Panc1 (cell line): Measurements from ENCODE around the gene MEF2A. TPM values are rescaled to one million over a fixed set of nuclear protein-coding genes. Genes with fewer than 3 reads are reported as not detected.

Source experiments
- ATAC-seq: fragments of 200-7000 bp; cut with Tn5 transposase; 2 replicates; pipeline ENCODE4 v1.9.1; 2020; ENCODE audit warnings: mild to moderate bottlenecking, moderate library complexity
- BruUV-seq: library from RNA; stranded (reverse); fragments of 400-500 nt; replicated peaks from 2 replicates; lab custom pipeline; 2021; lab: Mats Ljungman, UMichigan
- CTCF ChIA-PET: fragments of 300-600 bp; sonication (Branson Sonifier 250); formaldehyde crosslinking; loops from one replicate; lab custom pipeline; 2022; ENCODE audit warnings: antibody characterized with exemption; lab: Charles Lee
- POLR2A ChIA-PET: fragments of 300-600 bp; sonication (Branson Sonifier 250); formaldehyde crosslinking; loops from one replicate; lab custom pipeline; 2022; ENCODE audit warnings: antibody characterized with exemption; lab: Charles Lee
- DNase-seq: peaks from one replicate; pipeline ENCODE4 v3.0.0-alpha.2; 2010; ENCODE audit warnings: low read depth, low spot score
- H3K27ac ChIP-seq: 2 replicates; pipeline ENCODE4 v1.5.1; 2011; ENCODE audit warnings: mild to moderate bottlenecking, low read length, inconsistent platforms
- H3K27me3 ChIP-seq: fragments of 200-500 bp; sonication (Bioruptor generic); 2 replicates; pipeline ENCODE4 v1.6.0; 2014; ENCODE audit warnings: low read length, inconsistent platforms; ENCODE audit not compliant: control insufficient read depth, insufficient read depth
- H3K36me3 ChIP-seq: fragments of 200-500 bp; sonication (Bioruptor generic); 2 replicates; pipeline ENCODE4 v1.5.1; 2014; ENCODE audit warnings: inconsistent platforms, mild to moderate bottlenecking, low read length, moderate library complexity; ENCODE audit not compliant: control insufficient read depth, insufficient read depth
- H3K4me1 ChIP-seq: 2 replicates; pipeline ENCODE4 v1.5.1; 2011; ENCODE audit warnings: inconsistent platforms, mild to moderate bottlenecking, low read length, moderate library complexity; ENCODE audit not compliant: control insufficient read depth, insufficient read depth
- H3K4me3 ChIP-seq, 2 experiments: 2 replicates each; pipeline ENCODE4 v1.5.1; 2011 to 2012; ENCODE audit warnings: low read depth in 2 of 2, low read length in 2 of 2, mild to moderate bottlenecking in 2 of 2, inconsistent platforms in 1 of 2, moderate library complexity in 1 of 2
- H3K9me3 ChIP-seq: fragments of 200-500 bp; sonication (Bioruptor generic); 2 replicates; pipeline ENCODE4 v1.5.1; 2014; ENCODE audit warnings: low read depth, mild to moderate bottlenecking, inconsistent platforms, low read length, moderate library complexity; ENCODE audit not compliant: control insufficient read depth, insufficient read depth
- POLR2AphosphoS5 ChIP-seq: IDR thresholded peaks from 2 replicates; pipeline ENCODE4 v1.6.1; 2012; ENCODE audit warnings: mild to moderate bottlenecking, low read depth, low read length, moderate library complexity
- SIN3A ChIP-seq: IDR thresholded peaks from 2 replicates; pipeline ENCODE4 v1.6.1; 2012; ENCODE audit warnings: low read depth, mild to moderate bottlenecking, low read length, moderate library complexity, borderline replicate concordance; ENCODE audit not compliant: insufficient read depth
- TCF7L2 ChIP-seq: IDR thresholded peaks from 2 replicates; pipeline ENCODE4 v1.6.1; 2011; ENCODE audit warnings: mild to moderate bottlenecking, low read depth, low read length, inconsistent platforms
- in situ Hi-C: cut with HindIII; loops from 2 replicates; pipeline ENCODE4 v1.10.0; 2016; ENCODE audit warnings: low sequenced_read_pairs, low pct_unique_long_range_greater_than_20kb
- intact Hi-C: fragments of 100-400 bp; cut with micrococcal nuclease; formaldehyde crosslinking; loops from one replicate; pipeline ENCODE4 v1.10.0; 2022; ENCODE audit not compliant: unreplicated experiment
- total RNA-seq: library from RNA; stranded (reverse); gene quantifications from one replicate; pipeline ENCODE4 v1.2.1, GENCODE V29; 2021; ENCODE audit not compliant: unreplicated experiment
- TF ChIP-seq, protein P1 (sequence below): fragments of 450-650 bp; IDR thresholded peaks from 2 replicates; pipeline ENCODE4 v1.5.1; 2017; ENCODE audit warnings: mild to moderate bottlenecking
- TF ChIP-seq, protein P2 (sequence below), 2 experiments: IDR thresholded peaks; 2 replicates each; pipeline ENCODE4 v1.6.1; 2011 to 2012; ENCODE audit warnings: low read depth in 2 of 2, control low read depth in 1 of 2, low read length in 1 of 2, mild to moderate bottlenecking in 1 of 2, moderate library complexity in 1 of 2; ENCODE audit not compliant: insufficient read depth in 1 of 2

MEF2A gene
- total RNA-seq, 1 experiment from 2014 or later = 31.1 TPM

DNA sequence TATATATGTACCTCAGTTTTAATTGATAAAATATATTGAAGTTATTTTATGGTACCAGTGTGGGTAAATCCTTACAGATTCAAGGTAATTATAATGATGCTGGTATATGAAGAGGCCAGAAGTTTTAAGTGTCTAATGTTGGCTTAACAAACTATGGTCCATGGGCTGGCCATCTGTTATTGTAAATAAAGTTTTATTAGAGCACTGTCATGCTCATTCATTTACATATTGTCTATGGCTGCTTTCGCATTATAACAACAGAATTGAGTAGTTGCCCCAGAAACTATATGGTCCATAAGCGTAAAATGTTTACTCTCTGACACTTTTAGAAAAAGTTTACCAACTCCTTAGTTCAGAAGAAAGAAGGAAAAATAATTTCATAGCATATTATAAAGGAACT, 67.9 kb downstream of the MEF2A start:
- Histone ChIP-seq H3K4me3 (no peak overlapping the region), H3K4me1 (no peaks in the 10 kb centered on the region), H3K36me3 (no peaks in the 10 kb centered on the region), H3K27me3 (no peaks in the 10 kb centered on the region), H3K9me3 (no peaks in the 10 kb centered on the region), H3K27ac (no peak overlapping the region)
- in situ Hi-C loops (no loop called here), intact Hi-C loops (no loop called here)
- DNase-seq (no peak), ATAC-seq (no peak)
- TF ChIP-seq, protein P1, sequence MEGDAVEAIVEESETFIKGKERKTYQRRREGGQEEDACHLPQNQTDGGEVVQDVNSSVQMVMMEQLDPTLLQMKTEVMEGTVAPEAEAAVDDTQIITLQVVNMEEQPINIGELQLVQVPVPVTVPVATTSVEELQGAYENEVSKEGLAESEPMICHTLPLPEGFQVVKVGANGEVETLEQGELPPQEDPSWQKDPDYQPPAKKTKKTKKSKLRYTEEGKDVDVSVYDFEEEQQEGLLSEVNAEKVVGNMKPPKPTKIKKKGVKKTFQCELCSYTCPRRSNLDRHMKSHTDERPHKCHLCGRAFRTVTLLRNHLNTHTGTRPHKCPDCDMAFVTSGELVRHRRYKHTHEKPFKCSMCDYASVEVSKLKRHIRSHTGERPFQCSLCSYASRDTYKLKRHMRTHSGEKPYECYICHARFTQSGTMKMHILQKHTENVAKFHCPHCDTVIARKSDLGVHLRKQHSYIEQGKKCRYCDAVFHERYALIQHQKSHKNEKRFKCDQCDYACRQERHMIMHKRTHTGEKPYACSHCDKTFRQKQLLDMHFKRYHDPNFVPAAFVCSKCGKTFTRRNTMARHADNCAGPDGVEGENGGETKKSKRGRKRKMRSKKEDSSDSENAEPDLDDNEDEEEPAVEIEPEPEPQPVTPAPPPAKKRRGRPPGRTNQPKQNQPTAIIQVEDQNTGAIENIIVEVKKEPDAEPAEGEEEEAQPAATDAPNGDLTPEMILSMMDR = no peak
- TF ChIP-seq, protein P2, sequence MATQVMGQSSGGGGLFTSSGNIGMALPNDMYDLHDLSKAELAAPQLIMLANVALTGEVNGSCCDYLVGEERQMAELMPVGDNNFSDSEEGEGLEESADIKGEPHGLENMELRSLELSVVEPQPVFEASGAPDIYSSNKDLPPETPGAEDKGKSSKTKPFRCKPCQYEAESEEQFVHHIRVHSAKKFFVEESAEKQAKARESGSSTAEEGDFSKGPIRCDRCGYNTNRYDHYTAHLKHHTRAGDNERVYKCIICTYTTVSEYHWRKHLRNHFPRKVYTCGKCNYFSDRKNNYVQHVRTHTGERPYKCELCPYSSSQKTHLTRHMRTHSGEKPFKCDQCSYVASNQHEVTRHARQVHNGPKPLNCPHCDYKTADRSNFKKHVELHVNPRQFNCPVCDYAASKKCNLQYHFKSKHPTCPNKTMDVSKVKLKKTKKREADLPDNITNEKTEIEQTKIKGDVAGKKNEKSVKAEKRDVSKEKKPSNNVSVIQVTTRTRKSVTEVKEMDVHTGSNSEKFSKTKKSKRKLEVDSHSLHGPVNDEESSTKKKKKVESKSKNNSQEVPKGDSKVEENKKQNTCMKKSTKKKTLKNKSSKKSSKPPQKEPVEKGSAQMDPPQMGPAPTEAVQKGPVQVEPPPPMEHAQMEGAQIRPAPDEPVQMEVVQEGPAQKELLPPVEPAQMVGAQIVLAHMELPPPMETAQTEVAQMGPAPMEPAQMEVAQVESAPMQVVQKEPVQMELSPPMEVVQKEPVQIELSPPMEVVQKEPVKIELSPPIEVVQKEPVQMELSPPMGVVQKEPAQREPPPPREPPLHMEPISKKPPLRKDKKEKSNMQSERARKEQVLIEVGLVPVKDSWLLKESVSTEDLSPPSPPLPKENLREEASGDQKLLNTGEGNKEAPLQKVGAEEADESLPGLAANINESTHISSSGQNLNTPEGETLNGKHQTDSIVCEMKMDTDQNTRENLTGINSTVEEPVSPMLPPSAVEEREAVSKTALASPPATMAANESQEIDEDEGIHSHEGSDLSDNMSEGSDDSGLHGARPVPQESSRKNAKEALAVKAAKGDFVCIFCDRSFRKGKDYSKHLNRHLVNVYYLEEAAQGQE (IDR thresholded peaks at IDR 0.05; ENCODE audit: insufficient read depth in 1 of 2, low read depth in 2 of 2, low read length in 1 of 2) = no peak
- TF ChIP-seq SIN3A (no peak), TCF7L2 (no peak), POLR2AphosphoS5 (no peak)
- ChIA-PET POLR2A (no interaction called here), CTCF (no interaction called here)
- BruUV-seq = no TSS peak

DNA sequence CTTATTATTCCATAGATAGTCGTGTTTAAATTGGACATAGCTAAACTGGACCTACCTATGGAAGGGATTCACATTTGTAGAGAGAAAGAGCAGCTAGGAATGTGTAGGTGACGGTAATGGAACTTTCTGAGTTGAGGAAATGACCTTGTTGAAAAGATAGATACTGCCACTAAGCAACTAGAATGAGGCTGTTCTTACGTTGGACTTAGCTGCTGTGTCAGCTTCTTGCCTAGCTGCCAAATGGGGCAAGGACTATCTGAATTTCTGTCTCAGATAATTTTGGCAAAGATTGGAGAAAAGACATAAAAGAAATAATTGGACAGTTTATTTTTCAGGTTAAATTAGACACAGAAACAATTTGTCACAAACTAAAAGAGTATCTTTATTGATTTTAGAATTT, 68.8 kb downstream of the MEF2A start:
- in situ Hi-C loops (no loop called here), intact Hi-C loops (no loop called here)
- ATAC-seq (no peak), DNase-seq (no peak)
- TF ChIP-seq SIN3A (no peak), POLR2AphosphoS5 (no peak), TCF7L2 (no peak)
- TF ChIP-seq, protein P1 = no peak
- TF ChIP-seq, protein P2 (IDR thresholded peaks at IDR 0.05; ENCODE audit: insufficient read depth in 1 of 2, low read depth in 2 of 2, low read length in 1 of 2) = no peak
- CTCF ChIA-PET = no interaction called here
- H3K36me3 ChIP-seq = no peaks in the 10 kb centered on the region
- H3K4me1 ChIP-seq = no peaks in the 10 kb centered on the region
- H3K27ac ChIP-seq = no peak overlapping the region
- H3K9me3 ChIP-seq = no peaks in the 10 kb centered on the region
- POLR2A ChIA-PET = no interaction called here
- H3K27me3 ChIP-seq = no peaks in the 10 kb centered on the region
- TSS peak; percentile 39 for BruUV-seq
- H3K4me3 ChIP-seq = no peak overlapping the region
